C4-2B (cell line): ENCODE measurements around the gene SYTL3.

Source experiments
- CTCF ChIP-seq: fragments of 450-650 bp; conservative IDR thresholded peaks from 2 replicates; pipeline ENCODE4 v1.5.1; 2017; ENCODE audit warnings: mild to moderate bottlenecking
- ZFX ChIP-seq: fragments of 450-650 bp; IDR thresholded peaks from 2 replicates; pipeline ENCODE4 v1.6.1; 2017

- TF ChIP-seq CTCF (no peak), ZFX (no peak)
These were observed 157.9 kb downstream of the SYTL3 start for GRCh38 chr6:158807515-158808441.
